HL-60 (cell line): ENCODE data around the gene ZAP70.

Source experiments
- DNase-seq, 2 experiments: peaks; one replicate each; pipeline ENCODE4 v3.0.0-alpha.2; 2010 to 2020; ENCODE audit warnings: low read depth in 1 of 2, low spot score in 1 of 2
- H3K27ac ChIP-seq: fragments of 250-450 bp; sonication (Bioruptor Pico); replicated peaks from 2 replicates; pipeline ENCODE4 v1.5.1; 2020; ENCODE audit warnings: mild to moderate bottlenecking, moderate library complexity
- H3K27me3 ChIP-seq: fragments of 250-450 bp; sonication (Bioruptor Pico); 2 replicates; pipeline ENCODE4 v1.5.1; 2021; ENCODE audit warnings: mild to moderate bottlenecking, moderate library complexity; ENCODE audit not compliant: insufficient read depth, poor library complexity, severe bottlenecking
- H3K4me3 ChIP-seq: replicated peaks from 2 replicates; pipeline ENCODE4 v1.5.1; 2011; ENCODE audit warnings: mild to moderate bottlenecking, control low read depth, low read length; ENCODE audit not compliant: insufficient read depth
- GABPA ChIP-seq: IDR thresholded peaks from 2 replicates; pipeline ENCODE4 v1.6.1; 2012; ENCODE audit warnings: low read depth
- POLR2AphosphoS5 ChIP-seq: IDR thresholded peaks from 2 replicates; pipeline ENCODE4 v1.6.1; 2012; ENCODE audit warnings: low read depth
- SPI1 ChIP-seq: IDR thresholded peaks from 2 replicates; pipeline ENCODE4 v1.6.1; 2012; ENCODE audit warnings: low read depth, mild to moderate bottlenecking, borderline replicate concordance
- TF ChIP-seq, protein P1 (sequence below): IDR thresholded peaks from one replicate; pipeline ENCODE4 v1.5.1; 2011; ENCODE audit warnings: low read length, control low read depth, inconsistent platforms; ENCODE audit not compliant: insufficient read depth
- TF ChIP-seq, protein P2 (sequence below): IDR thresholded peaks from 2 replicates; pipeline ENCODE4 v1.6.1; 2012; ENCODE audit warnings: low read depth; ENCODE audit not compliant: insufficient replicate concordance

ZAP70 gene

DNA sequence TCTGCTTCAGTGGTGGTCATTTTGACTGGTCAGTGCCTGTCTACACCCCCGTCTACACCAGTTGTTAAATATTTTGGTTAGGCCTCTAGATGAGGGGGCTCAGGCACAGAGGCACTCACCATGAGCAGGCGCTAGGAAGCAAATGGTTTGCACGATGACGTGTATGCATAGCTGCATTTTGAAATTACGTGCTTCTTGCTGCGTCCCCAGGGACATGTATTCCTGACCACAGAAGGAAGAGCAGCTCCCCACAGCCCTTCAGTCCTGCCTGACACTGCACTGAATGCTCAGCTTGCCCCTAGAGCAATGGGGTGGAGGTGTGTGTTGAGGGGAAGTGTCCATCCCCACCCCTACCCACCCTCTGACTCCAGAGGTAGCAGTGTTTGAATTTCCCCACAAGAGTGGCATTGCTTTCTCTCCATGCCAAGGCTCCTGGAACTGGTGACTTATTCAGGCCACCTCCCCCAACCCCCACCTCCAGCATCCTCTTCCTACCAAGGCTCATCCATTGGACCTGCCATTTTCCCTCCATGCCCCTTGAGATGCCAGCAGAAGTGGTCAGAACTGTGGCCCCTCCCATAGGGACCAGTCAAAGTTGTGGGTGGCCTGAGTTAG is 11.4 kb upstream of the ZAP70 start:
- TF ChIP-seq SPI1: no peak
- TF ChIP-seq, protein P1, sequence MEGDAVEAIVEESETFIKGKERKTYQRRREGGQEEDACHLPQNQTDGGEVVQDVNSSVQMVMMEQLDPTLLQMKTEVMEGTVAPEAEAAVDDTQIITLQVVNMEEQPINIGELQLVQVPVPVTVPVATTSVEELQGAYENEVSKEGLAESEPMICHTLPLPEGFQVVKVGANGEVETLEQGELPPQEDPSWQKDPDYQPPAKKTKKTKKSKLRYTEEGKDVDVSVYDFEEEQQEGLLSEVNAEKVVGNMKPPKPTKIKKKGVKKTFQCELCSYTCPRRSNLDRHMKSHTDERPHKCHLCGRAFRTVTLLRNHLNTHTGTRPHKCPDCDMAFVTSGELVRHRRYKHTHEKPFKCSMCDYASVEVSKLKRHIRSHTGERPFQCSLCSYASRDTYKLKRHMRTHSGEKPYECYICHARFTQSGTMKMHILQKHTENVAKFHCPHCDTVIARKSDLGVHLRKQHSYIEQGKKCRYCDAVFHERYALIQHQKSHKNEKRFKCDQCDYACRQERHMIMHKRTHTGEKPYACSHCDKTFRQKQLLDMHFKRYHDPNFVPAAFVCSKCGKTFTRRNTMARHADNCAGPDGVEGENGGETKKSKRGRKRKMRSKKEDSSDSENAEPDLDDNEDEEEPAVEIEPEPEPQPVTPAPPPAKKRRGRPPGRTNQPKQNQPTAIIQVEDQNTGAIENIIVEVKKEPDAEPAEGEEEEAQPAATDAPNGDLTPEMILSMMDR: no peak
- TF ChIP-seq GABPA: no peak
- no peak for TF ChIP-seq POLR2AphosphoS5
- TF ChIP-seq, protein P2, sequence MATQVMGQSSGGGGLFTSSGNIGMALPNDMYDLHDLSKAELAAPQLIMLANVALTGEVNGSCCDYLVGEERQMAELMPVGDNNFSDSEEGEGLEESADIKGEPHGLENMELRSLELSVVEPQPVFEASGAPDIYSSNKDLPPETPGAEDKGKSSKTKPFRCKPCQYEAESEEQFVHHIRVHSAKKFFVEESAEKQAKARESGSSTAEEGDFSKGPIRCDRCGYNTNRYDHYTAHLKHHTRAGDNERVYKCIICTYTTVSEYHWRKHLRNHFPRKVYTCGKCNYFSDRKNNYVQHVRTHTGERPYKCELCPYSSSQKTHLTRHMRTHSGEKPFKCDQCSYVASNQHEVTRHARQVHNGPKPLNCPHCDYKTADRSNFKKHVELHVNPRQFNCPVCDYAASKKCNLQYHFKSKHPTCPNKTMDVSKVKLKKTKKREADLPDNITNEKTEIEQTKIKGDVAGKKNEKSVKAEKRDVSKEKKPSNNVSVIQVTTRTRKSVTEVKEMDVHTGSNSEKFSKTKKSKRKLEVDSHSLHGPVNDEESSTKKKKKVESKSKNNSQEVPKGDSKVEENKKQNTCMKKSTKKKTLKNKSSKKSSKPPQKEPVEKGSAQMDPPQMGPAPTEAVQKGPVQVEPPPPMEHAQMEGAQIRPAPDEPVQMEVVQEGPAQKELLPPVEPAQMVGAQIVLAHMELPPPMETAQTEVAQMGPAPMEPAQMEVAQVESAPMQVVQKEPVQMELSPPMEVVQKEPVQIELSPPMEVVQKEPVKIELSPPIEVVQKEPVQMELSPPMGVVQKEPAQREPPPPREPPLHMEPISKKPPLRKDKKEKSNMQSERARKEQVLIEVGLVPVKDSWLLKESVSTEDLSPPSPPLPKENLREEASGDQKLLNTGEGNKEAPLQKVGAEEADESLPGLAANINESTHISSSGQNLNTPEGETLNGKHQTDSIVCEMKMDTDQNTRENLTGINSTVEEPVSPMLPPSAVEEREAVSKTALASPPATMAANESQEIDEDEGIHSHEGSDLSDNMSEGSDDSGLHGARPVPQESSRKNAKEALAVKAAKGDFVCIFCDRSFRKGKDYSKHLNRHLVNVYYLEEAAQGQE: no peak
- Histone ChIP-seq H3K27me3 (no peaks in the 10 kb centered on the region), H3K27ac (no peak overlapping the region), H3K4me3 (no peak overlapping the region)
- no peak for DNase-seq

DNA sequence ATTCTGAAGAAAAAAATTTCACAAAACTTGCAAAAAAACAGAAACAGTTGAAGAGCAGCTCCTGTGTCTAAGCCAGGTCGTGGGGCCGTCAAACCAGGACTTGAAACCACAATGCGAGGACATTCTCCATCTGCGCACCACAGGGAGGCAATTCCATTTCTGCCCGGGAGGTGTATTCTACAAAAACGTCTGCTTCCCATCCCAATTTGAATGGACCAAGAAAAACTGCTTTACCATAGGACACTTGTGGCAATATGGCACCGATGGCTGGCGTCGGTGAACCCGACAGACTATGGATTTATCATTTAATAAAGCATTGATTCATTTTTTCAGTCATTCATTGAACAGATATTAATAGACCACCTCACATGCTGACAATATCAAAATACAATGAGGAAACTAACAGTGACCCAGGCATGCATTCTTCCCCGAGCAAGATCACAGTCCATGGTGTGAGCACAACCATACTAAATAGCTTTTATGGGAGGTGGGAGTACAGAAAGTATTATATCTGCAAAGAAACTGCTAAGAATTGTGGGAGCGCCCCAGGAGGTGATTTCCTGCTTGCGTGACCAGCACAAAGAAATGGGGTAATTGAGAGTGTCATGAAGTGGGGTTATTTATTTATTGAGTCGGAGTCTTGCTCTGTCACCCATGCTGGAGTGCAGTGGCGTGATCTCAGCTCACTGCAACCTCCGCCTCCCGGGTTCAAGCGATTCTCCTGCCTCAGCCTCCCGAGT is 10.5 kb upstream of the ZAP70 start:
- DNase-seq: no peak
- TF ChIP-seq, protein P1: no peak
- TF ChIP-seq, protein P2: no peak
- H3K27me3 ChIP-seq: no peaks in the 10 kb centered on the region
- no peak overlapping the region for H3K27ac ChIP-seq
- no peak overlapping the region for H3K4me3 ChIP-seq

DNA sequence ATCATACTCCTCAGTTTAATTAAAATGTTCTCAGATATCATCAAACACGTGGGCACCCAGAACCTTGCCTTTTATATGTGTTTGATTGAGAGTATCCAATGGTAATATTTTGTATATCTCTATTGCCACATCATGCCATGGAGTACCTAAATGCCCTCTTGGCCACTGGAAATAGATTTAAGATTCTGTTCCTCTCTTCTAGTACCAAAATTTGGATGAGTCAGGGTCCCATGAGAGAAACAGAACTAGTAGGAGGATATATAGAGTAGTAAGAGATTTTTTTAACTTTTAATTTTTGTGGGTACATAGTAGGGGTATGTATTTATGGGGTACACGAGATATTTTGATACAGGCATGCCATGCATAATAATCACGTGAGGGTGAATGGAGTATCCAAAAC is 9.6 kb upstream of the ZAP70 start:
- Histone ChIP-seq H3K4me3 (no peak overlapping the region), H3K27me3 (no peaks in the 10 kb centered on the region), H3K27ac (no peak overlapping the region)
- TF ChIP-seq GABPA (no peak), POLR2AphosphoS5 (no peak), SPI1 (no peak)
- TF ChIP-seq, protein P1: no peak
- TF ChIP-seq, protein P2: no peak
- no peak for DNase-seq
